Coronary artery (tissue), 2 donors: Measurements from ENCODE around the gene KCTD6.

Experiments
- DNase-seq: peaks from one replicate; pipeline ENCODE4 v3.0.0-alpha.2; 2017; ENCODE audit warnings: low spot score
- H3K27ac ChIP-seq, 2 donors: fragments of 200-600 bp; sonication (generic); one replicate each; pipeline ENCODE4 v1.5.1; 2016 to 2019
- H3K4me3 ChIP-seq: fragments of 200-600 bp; sonication (generic); 2 replicates; pipeline ENCODE4 v1.5.1; 2016; ENCODE audit warnings: mild to moderate bottlenecking, moderate library complexity
- CTCF ChIP-seq: fragments of 200-600 bp; sonication (generic); IDR thresholded peaks from one replicate; pipeline ENCODE4 v1.5.1; 2019; ENCODE audit warnings: antibody characterized with exemption

Gene KCTD6

DNA sequence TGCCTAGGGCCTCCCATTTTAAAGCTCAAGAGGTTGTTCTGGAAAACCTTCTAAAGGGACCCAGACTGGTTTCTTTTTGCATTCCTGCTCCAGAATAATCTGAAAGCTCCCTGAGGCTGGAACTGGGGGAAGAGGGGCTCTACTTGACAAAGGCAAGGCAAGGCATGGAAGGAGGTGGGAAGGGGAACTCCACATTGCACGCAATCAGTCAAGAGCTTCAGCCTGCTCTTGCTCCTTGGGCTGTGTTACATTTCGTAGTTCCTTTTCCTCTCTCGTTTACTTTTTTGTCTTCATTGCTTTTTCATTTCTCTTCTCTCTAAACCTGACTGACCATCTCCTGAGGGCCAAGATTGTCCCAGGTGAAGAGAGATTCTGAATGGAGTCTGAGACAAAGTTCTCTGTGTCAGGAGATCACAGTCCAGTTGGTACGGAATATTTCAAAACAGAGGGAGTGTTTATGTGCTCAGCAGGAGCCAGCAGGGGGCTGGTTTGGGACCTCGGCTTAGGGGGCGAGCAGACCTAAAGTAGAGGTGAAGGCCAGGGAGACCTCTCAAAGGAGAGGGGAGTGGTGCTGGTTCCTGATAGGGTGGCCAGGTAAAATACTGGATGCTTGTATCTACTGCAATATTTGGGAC is 6.0 kb upstream of the KCTD6 start:
- DNase-seq: no peak
- no peak overlapping the region for H3K27ac ChIP-seq
- no peak overlapping the region for H3K4me3 ChIP-seq
- no peak for TF ChIP-seq CTCF

GRCh38 chr3:58487140-58487886 is 4.6 kb upstream of the KCTD6 start:
- Histone ChIP-seq H3K4me3 (peak overlapping the region; percentile 16), H3K27ac (peak overlapping the region in 1 of 2 donors; percentile 26)
- TF ChIP-seq CTCF: no peak
- DNase-seq: no peak

- no peak overlapping the region for H3K4me3 ChIP-seq
- no peak overlapping the region for H3K27ac ChIP-seq
- no peak for TF ChIP-seq CTCF
- DNase-seq: no peak
These were observed 2.9 kb upstream of the KCTD6 start for GRCh38 chr3:58488967-58489366.

DNA sequence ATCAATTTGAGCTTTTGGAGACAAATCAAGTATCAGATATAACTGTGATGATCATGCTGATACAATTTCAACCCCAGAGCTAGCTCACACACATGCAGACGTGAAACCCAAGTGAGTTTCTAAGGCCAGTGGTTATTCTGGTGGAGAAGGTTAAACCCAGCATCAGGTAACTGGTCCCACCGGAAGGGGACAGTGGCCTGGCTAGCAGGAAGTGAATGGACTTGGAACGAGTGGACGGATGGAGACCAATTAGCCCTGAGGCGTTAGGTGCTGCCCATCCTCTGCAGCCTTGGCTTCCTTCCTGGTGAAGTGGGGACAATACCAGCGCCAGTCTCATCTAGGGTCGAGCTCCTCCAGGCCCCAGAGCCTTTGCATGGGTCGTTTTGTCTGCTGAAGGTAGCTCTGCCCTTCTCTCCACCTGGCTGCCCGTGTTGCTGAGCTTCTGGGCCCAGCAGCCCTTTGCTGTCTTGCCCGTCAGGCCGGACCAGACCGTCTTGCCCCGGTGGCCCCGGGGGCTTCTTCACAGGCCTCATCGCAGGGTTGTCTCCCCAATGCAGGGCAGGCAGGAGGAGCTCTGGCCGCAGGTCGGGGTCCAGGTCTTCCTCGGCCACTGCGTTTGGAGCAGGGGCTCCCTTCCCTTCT is 915 bp upstream of the KCTD6 start:
- DNase-seq: peak; percentile 80
- H3K27ac ChIP-seq: peak overlapping the region; percentile 77 to 89
- H3K4me3 ChIP-seq: peak overlapping the region; percentile 88
- TF ChIP-seq CTCF: no peak

DNA sequence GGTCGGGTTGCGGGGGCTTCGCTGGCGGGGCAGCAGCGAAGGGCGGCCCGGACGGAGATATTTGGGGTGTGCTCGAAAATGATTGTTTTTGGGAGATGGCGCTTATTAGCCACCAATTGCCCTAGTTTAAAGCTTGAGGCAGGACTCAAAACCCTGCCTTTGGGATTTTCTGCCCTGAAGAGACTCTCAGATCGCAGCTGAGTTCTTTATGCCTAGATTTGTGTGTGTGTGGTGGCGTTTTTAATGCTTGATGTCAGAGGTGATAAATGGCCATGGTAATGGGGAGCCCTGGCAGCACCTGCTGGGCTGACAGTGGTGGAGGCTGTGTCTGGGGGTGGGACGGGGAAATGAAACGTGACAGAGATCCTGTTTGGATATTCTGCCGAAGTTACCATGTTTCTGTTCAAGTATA is 604 bp downstream of the KCTD6 start:
- DNase-seq: no peak
- H3K27ac ChIP-seq: peak overlapping the region; percentile 70 to 89
- no peak for TF ChIP-seq CTCF
- H3K4me3 ChIP-seq: peak overlapping the region; percentile 88

DNA sequence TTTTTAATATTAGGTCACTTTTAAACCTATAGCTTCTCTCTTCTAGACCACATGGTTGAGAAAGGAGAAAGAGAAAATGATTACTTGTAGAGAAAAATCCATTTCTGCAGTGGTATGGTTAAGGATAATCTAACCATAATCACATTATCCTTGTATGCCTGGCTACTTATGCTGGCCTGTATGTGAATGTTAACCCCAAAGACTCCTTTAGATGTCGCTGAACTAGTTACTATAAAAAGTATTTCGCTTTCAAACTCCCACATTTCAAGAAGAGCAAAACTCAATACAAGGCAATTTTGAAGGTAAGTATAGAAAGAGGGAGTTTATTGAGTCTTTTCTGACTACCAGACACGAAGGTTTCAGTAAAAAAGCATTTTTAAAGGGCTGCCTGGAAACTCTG is 2.2 kb downstream of the KCTD6 start:
- TF ChIP-seq CTCF: no peak
- no peak for DNase-seq
- H3K4me3 ChIP-seq: no peak overlapping the region

More for the DNA sequence above, 2.2 kb downstream of the KCTD6 start:
- H3K27ac ChIP-seq: no peak overlapping the region
